CD14-positive monocyte (primary cell): ENCODE measurements around the gene YWHAQ. TPM values are rescaled to one million over a fixed set of nuclear protein-coding genes. Genes with fewer than 3 reads are reported as not detected.
"Not testable (repeated sequence)": the region's sequence is repeated elsewhere in the genome, so short reads cannot be mapped to it uniquely, and the experiment has no call there.

Source experiments
- DNase-seq, 3 donors: peaks; one replicate each; pipeline ENCODE4 v3.0.0-alpha.2; 2011 to 2022
- H2AFZ ChIP-seq: 2 replicates; pipeline ENCODE4 v1.6.0; 2012; ENCODE audit warnings: mild to moderate bottlenecking, low read depth, low read length, inconsistent platforms; ENCODE audit not compliant: insufficient read depth, poor library complexity, severe bottlenecking
- H3K27ac ChIP-seq, 2 donors: 1 replicate in 1 of 2; 2 replicates in 1 of 2; pipeline ENCODE4 v1.5.1; 2012 to 2013; ENCODE audit warnings: low read length in 2 of 2, control low read depth in 1 of 2, inconsistent platforms in 1 of 2, low read depth in 1 of 2, mild to moderate bottlenecking in 1 of 2
- H3K27me3 ChIP-seq, 2 donors: one replicate each; pipeline versions ENCODE4 v1.6.0 to v1.6.1; 2011 to 2013; ENCODE audit warnings: low read length in 2 of 2; ENCODE audit not compliant: control insufficient read depth in 2 of 2, insufficient read depth in 2 of 2
- H3K36me3 ChIP-seq, 2 donors: replicated peaks in 1 of 2; 1 replicate in 1 of 2; 2 replicates in 1 of 2; pipeline versions ENCODE4 v1.5.1 to v1.6.1; 2012 to 2013; ENCODE audit warnings: low read length in 2 of 2, control low read depth in 1 of 2, inconsistent platforms in 1 of 2, mild to moderate bottlenecking in 1 of 2; ENCODE audit not compliant: insufficient read depth in 2 of 2, control insufficient read depth in 1 of 2
- H3K4me1 ChIP-seq, 2 donors: 1 replicate in 1 of 2; 2 replicates in 1 of 2; pipeline versions ENCODE4 v1.5.1 to v1.6.1; 2012 to 2013; ENCODE audit warnings: low read length in 2 of 2, control low read depth in 1 of 2, inconsistent platforms in 1 of 2, mild to moderate bottlenecking in 1 of 2, moderate library complexity in 1 of 2; ENCODE audit not compliant: insufficient read depth in 2 of 2, control insufficient read depth in 1 of 2
- H3K4me2 ChIP-seq: replicated peaks from 2 replicates; pipeline ENCODE3; 2012; ENCODE audit warnings: low read length, moderate library complexity, mild to moderate bottlenecking; ENCODE audit not compliant: poor library complexity, severe bottlenecking; ENCODE audit errors: extremely low read depth
- H3K4me3 ChIP-seq, 3 experiments: fragments of 200-600 bp in 1 of 3; sonication (generic) in 1 of 3; replicated peaks in 1 of 3; 1 replicate in 2 of 3; 2 replicates in 1 of 3; pipeline ENCODE4 v1.5.1; 2011 to 2013; ENCODE audit warnings: low read length in 3 of 3, mild to moderate bottlenecking in 3 of 3, control low read depth in 2 of 3, low read depth in 2 of 3, inconsistent platforms in 1 of 3, moderate library complexity in 1 of 3
- H3K79me2 ChIP-seq: 2 replicates; pipeline ENCODE4 v1.6.0; 2012; ENCODE audit warnings: mild to moderate bottlenecking, control low read depth, inconsistent platforms, low read length, moderate library complexity; ENCODE audit not compliant: insufficient read depth
- H3K9ac ChIP-seq: 2 replicates; pipeline ENCODE4 v1.6.0; 2017; ENCODE audit warnings: low read length, mild to moderate bottlenecking; ENCODE audit not compliant: insufficient read depth, poor library complexity, severe bottlenecking
- H3K9me3 ChIP-seq, 2 donors: replicated peaks in 1 of 2; 1 replicate in 1 of 2; 2 replicates in 1 of 2; pipeline versions ENCODE4 v1.5.1 to v1.6.1; 2012 to 2013; ENCODE audit warnings: low read length in 2 of 2, control low read depth in 1 of 2; ENCODE audit not compliant: control insufficient read depth in 1 of 2, insufficient read depth in 1 of 2
- H4K20me1 ChIP-seq: 2 replicates; pipeline ENCODE4 v1.6.0; 2012; ENCODE audit warnings: mild to moderate bottlenecking, low read length, control low read depth, moderate library complexity; ENCODE audit not compliant: insufficient read depth
- H3K27ac Mint-ChIP-seq, 7 donors: one replicate each; pipeline ENCODE4 v1.8.0; 2020; ENCODE audit warnings: mild to moderate bottlenecking in 7 of 7, mixed read lengths in 7 of 7, moderate library complexity in 6 of 7, inconsistent platforms in 2 of 7
- H3K27me3 Mint-ChIP-seq, 3 donors: one replicate each; pipeline ENCODE4 v1.8.0; 2021 to 2022; ENCODE audit warnings: low read depth in 3 of 3, mild to moderate bottlenecking in 3 of 3, mixed read lengths in 3 of 3, moderate library complexity in 3 of 3, inconsistent platforms in 1 of 3
- H3K36me3 Mint-ChIP-seq, 2 donors: one replicate each; pipeline ENCODE4 v1.8.0; 2020; ENCODE audit warnings: mixed read lengths in 2 of 2, inconsistent platforms in 1 of 2, mild to moderate bottlenecking in 1 of 2
- H3K4me1 Mint-ChIP-seq: one replicate; pipeline ENCODE4 v1.8.0; 2020; ENCODE audit warnings: mild to moderate bottlenecking, mixed read lengths
- H3K4me3 Mint-ChIP-seq, 2 donors: one replicate each; pipeline ENCODE4 v1.8.0; 2020; ENCODE audit warnings: mild to moderate bottlenecking in 2 of 2, mixed read lengths in 2 of 2, moderate library complexity in 1 of 2
- H3K9me3 Mint-ChIP-seq, 7 donors: one replicate each; pipeline ENCODE4 v1.8.0; 2020 to 2022; ENCODE audit warnings: mixed read lengths in 7 of 7, mild to moderate bottlenecking in 6 of 7, moderate library complexity in 6 of 7, inconsistent platforms in 2 of 7
- WGBS: methylation state at CpG from one replicate; pipeline ENCODE4 v1.1.5; 2013; ENCODE audit warnings: missing lambda C conversion rate; ENCODE audit not compliant: insufficient coverage; 5-methylcytosine and 5-hydroxymethylcytosine counted together
- intact Hi-C, 2 donors: fragments of 100-400 bp; cut with micrococcal nuclease; formaldehyde crosslinking; loops; one replicate each; pipeline versions ENCODE4 v1.15.0 to v1.15.1; 2023
- polyA plus RNA-seq, 3 donors: library from polyadenylated mRNA; depleted of rRNA in 1 of 3; unstranded in 2 of 3; stranded (reverse) in 1 of 3; fragments of 300-500 nt in 2 of 3; fragments of >200 nt in 1 of 3; fragmentation: Illumina TruSeq in 2 of 3; gene quantifications; 1 replicate in 2 of 3; 2 replicates in 1 of 3; pipeline ENCODE4 v1.2.3, GENCODE V29; 2012 to 2021
- TF ChIP-seq, protein P1 (sequence below): fragments of 200-600 bp; IDR thresholded peaks from one replicate; pipeline ENCODE4 v1.8.0; 2022; ENCODE audit warnings: antibody characterized with exemption, mild to moderate bottlenecking

Gene YWHAQ
- polyA plus RNA-seq, 3 donors = 60.9 to 173 (median 165) TPM

DNA sequence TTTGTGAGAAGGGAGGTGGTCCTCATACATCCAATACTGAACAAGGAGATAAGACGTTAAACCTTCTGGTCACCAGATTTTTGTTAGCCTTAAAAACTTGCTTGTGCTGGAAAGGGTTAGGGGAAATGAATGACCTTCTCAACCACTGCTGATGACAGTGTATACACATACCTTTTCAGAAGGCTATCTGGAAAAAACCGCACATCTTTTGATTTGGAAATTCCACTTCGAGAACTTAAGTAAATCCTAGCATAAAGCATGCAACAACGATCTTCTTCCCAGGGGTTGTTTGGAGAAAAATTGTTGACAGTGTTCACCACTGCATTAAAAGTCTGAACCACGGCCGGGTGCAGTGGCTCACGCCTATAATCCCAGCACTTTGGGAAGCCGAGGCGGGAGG, 7.6 kb downstream of the YWHAQ start:
- Histone ChIP-seq H3K4me2 (no peak overlapping the region), H3K4me1 (no peaks in the 10 kb centered on the region), H4K20me1 (peaks cover 88% of the 10 kb centered on the region), H3K4me3 (no peak overlapping the region), H3K36me3 (peaks cover 10 to 44% of the 10 kb centered on the region in 2 donors), H3K27ac (no peak overlapping the region), H2AFZ (no peak overlapping the region), H3K9me3 (no peaks in the 10 kb centered on the region), H3K9ac (no peak overlapping the region), H3K27me3 (no peaks in the 10 kb centered on the region), H3K79me2 (peaks cover 100% of the 10 kb centered on the region)
- Mint-ChIP-seq H3K4me3 (no peak overlapping the region), H3K27ac (no peak overlapping the region), H3K4me1 (peaks cover 33% of the 10 kb centered on the region), H3K36me3 (peaks cover 32 to 48% of the 10 kb centered on the region in 2 donors), H3K9me3 (no peaks in the 10 kb centered on the region), H3K27me3 (peaks cover 0 to 4% (median 0%) of the 10 kb centered on the region in 3 donors)
- DNase-seq = no peak
- TF ChIP-seq, protein P1, sequence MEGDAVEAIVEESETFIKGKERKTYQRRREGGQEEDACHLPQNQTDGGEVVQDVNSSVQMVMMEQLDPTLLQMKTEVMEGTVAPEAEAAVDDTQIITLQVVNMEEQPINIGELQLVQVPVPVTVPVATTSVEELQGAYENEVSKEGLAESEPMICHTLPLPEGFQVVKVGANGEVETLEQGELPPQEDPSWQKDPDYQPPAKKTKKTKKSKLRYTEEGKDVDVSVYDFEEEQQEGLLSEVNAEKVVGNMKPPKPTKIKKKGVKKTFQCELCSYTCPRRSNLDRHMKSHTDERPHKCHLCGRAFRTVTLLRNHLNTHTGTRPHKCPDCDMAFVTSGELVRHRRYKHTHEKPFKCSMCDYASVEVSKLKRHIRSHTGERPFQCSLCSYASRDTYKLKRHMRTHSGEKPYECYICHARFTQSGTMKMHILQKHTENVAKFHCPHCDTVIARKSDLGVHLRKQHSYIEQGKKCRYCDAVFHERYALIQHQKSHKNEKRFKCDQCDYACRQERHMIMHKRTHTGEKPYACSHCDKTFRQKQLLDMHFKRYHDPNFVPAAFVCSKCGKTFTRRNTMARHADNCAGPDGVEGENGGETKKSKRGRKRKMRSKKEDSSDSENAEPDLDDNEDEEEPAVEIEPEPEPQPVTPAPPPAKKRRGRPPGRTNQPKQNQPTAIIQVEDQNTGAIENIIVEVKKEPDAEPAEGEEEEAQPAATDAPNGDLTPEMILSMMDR = no peak
- 97% methylated on average over 5 of the region's 9 CpGs for WGBS
- intact Hi-C loops = no loop called here

DNA sequence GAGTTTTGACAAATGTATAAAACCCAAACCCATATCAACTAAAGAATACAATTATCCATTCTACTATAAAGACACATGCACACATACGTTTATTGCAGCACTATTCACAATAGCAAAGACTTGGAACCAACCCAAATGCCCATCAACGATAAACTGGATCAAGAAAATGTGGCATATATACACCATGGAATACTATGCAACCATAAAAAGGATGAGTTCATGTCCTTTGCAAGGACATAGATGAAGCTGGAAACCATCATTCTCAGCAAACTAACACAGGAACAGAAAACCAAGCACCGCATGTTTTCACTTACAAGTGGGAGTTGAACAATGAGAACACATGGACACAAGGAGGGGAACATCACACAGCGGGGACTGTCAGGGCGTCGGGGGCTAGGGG, 9.1 kb downstream of the YWHAQ start:
- H2AFZ ChIP-seq, H3K27ac Mint-ChIP-seq, H3K9me3 ChIP-seq, H3K27me3 ChIP-seq, H3K27me3 Mint-ChIP-seq, intact Hi-C loops, H3K4me2 ChIP-seq, DNase-seq, H3K4me3 ChIP-seq, H3K4me3 Mint-ChIP-seq, H3K9me3 Mint-ChIP-seq, H3K9ac ChIP-seq, H3K27ac ChIP-seq, H3K4me1 ChIP-seq: not testable (repeated sequence)
- H3K4me1 Mint-ChIP-seq = peaks cover 24% of the 10 kb centered on the region
- WGBS = 100% methylated on average over 1 of the region's 6 CpGs
- H3K36me3 ChIP-seq = peaks cover 10 to 36% of the 10 kb centered on the region in 2 donors
- peaks cover 83% of the 10 kb centered on the region for H4K20me1 ChIP-seq
- peaks cover 100% of the 10 kb centered on the region for H3K79me2 ChIP-seq
- peaks cover 26 to 45% of the 10 kb centered on the region in 2 donors for H3K36me3 Mint-ChIP-seq
